PC-3 (cell line): ENCODE measurements around the gene ADORA1. TPM values are rescaled to one million over a fixed set of nuclear protein-coding genes. Genes with fewer than 3 reads are reported as not detected.

Experiments used
- ATAC-seq: fragments of 200-7000 bp; cut with Tn5 transposase; 2 replicates; pipeline ENCODE4 v1.9.1; 2020; ENCODE audit warnings: mild to moderate bottlenecking, moderate library complexity
- BruUV-seq: library from RNA; stranded (reverse); fragments of 400-500 nt; replicated peaks from 2 replicates; lab custom pipeline; 2021; lab: Mats Ljungman, UMichigan
- CTCF ChIA-PET: fragments of 300-600 bp; sonication (Branson Sonifier 250); formaldehyde crosslinking; loops from one replicate; lab custom pipeline; 2022; ENCODE audit warnings: antibody characterized with exemption; lab: Charles Lee
- POLR2A ChIA-PET: fragments of 300-600 bp; sonication (Branson Sonifier 250); formaldehyde crosslinking; loops from one replicate; lab custom pipeline; 2022; ENCODE audit warnings: antibody characterized with exemption; ENCODE audit not compliant: unreplicated experiment; lab: Charles Lee
- DNase-seq: peaks from one replicate; pipeline ENCODE4 v3.0.0-alpha.2; 2015
- H2AFZ ChIP-seq: fragments of 300-600 bp; sonication (generic); 2 replicates; pipeline ENCODE4 v1.6.0; 2016; ENCODE audit warnings: antibody characterized with exemption, low read length
- H3F3A ChIP-seq: fragments of 300-600 bp; sonication (generic); one replicate; pipeline ENCODE4 v1.6.0; 2017; ENCODE audit warnings: antibody characterized with exemption, low read length, control low read depth, mild to moderate bottlenecking; ENCODE audit not compliant: unreplicated experiment
- H3K27ac ChIP-seq: fragments of 300-600 bp; sonication (generic); 2 replicates; pipeline ENCODE4 v1.5.1; 2016; ENCODE audit warnings: mild to moderate bottlenecking, low read length
- H3K27me3 ChIP-seq: fragments of 300-600 bp; sonication (generic); 2 replicates; pipeline ENCODE4 v1.6.1; 2016; ENCODE audit warnings: low read length, mixed read lengths
- H3K36me3 ChIP-seq: fragments of 300-600 bp; sonication (generic); 2 replicates; pipeline ENCODE4 v1.6.1; 2016; ENCODE audit warnings: low read depth, mixed run types, low read length, mixed read lengths
- H3K4me1 ChIP-seq: fragments of 300-600 bp; sonication (generic); 2 replicates; pipeline ENCODE4 v1.5.1; 2016; ENCODE audit warnings: low read length; ENCODE audit not compliant: insufficient read depth
- H3K4me2 ChIP-seq: fragments of 300-600 bp; sonication (generic); 2 replicates; pipeline ENCODE4 v1.6.0; 2016; ENCODE audit warnings: low read length
- H3K4me3 ChIP-seq: fragments of 300-600 bp; sonication (generic); 2 replicates; pipeline ENCODE4 v1.5.1; 2016; ENCODE audit warnings: mild to moderate bottlenecking, low read length, mixed read lengths
- H3K79me2 ChIP-seq: fragments of 300-600 bp; sonication (generic); 2 replicates; pipeline ENCODE4 v1.6.1; 2017; ENCODE audit warnings: low read length, mixed read lengths
- H3K9ac ChIP-seq: fragments of 300-600 bp; sonication (generic); 2 replicates; pipeline ENCODE4 v1.6.0; 2016; ENCODE audit warnings: mild to moderate bottlenecking, low read length
- H3K9me2 ChIP-seq: fragments of 300-600 bp; sonication (generic); replicated peaks from 2 replicates; pipeline ENCODE4 v1.6.1; 2016; ENCODE audit warnings: mixed run types, low read length, mixed read lengths
- H3K9me3 ChIP-seq: fragments of 300-600 bp; sonication (generic); 2 replicates; pipeline ENCODE4 v1.6.1; 2016; ENCODE audit warnings: low read length, mixed read lengths
- H4K20me1 ChIP-seq: fragments of 300-600 bp; sonication (generic); 2 replicates; pipeline ENCODE4 v1.6.1; 2016; ENCODE audit warnings: low read length, mixed read lengths
- EZH2 ChIP-seq: fragments of 300-600 bp; sonication (generic); IDR thresholded peaks from one replicate; pipeline ENCODE4 v1.6.1; 2017; ENCODE audit warnings: antibody characterized with exemption, mild to moderate bottlenecking, low read length; ENCODE audit not compliant: unreplicated experiment
- EZH2phosphoT487 ChIP-seq: fragments of 300-600 bp; sonication (generic); IDR thresholded peaks from 2 replicates; pipeline ENCODE4 v1.6.1; 2018; ENCODE audit warnings: mild to moderate bottlenecking, antibody characterized with exemption, low read length, borderline replicate concordance
- intact Hi-C: fragments of 100-400 bp; cut with micrococcal nuclease; formaldehyde crosslinking; loops from 2 replicates; pipeline ENCODE4 v1.9.0; 2023
- total RNA-seq: library from RNA; depleted of rRNA; stranded (reverse); fragments of >200 nt; gene quantifications from 2 replicates; pipeline ENCODE4 v1.2.3, GENCODE V29; 2014
- TF ChIP-seq, protein P1 (sequence below): fragments of 300-600 bp; sonication (generic); conservative IDR thresholded peaks from 2 replicates; pipeline ENCODE4 v1.5.1; 2017; ENCODE audit warnings: antibody characterized with exemption, low read depth, mild to moderate bottlenecking, low read length

The ADORA1 gene
- total RNA-seq, 1 experiment from 2014 or later = 1.4 TPM

DNA sequence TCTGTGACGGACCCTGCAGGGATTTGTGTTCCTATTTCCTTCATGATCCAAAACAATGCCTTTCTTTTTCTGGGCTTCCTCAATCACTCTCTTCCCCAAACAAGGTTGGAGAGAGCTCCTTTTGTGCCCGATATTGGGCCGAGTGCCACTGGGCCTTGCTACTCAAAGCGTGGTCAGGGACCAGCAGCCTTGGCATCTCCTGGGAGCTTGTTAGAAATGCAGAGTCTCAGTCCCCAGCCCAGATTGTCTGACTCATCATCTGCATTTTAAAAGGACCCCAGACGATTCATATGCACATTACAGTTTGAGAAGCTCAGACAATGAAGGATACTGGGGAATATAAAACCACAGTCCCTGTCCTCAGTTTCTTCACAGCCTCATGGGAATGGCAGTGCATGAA lies 19.9 kb downstream of the ADORA1 start:
- Histone ChIP-seq H3K9me2 (no peaks in the 10 kb centered on the region), H3F3A (no peaks in the 10 kb centered on the region), H3K4me2 (no peak overlapping the region), H4K20me1 (no peaks in the 10 kb centered on the region), H3K4me3 (no peak overlapping the region), H2AFZ (no peak overlapping the region), H3K79me2 (no peaks in the 10 kb centered on the region), H3K36me3 (no peaks in the 10 kb centered on the region), H3K9me3 (no peaks in the 10 kb centered on the region), H3K27me3 (no peaks in the 10 kb centered on the region), H3K4me1 (peaks cover 6% of the 10 kb centered on the region), H3K9ac (no peak overlapping the region), H3K27ac (no peak overlapping the region)
- intact Hi-C loops = no loop called here
- ChIA-PET CTCF (no interaction called here), POLR2A (no interaction called here)
- DNase-seq = no peak
- no peak for ATAC-seq
- TF ChIP-seq EZH2phosphoT487 = no peak
- TF ChIP-seq, protein P1, sequence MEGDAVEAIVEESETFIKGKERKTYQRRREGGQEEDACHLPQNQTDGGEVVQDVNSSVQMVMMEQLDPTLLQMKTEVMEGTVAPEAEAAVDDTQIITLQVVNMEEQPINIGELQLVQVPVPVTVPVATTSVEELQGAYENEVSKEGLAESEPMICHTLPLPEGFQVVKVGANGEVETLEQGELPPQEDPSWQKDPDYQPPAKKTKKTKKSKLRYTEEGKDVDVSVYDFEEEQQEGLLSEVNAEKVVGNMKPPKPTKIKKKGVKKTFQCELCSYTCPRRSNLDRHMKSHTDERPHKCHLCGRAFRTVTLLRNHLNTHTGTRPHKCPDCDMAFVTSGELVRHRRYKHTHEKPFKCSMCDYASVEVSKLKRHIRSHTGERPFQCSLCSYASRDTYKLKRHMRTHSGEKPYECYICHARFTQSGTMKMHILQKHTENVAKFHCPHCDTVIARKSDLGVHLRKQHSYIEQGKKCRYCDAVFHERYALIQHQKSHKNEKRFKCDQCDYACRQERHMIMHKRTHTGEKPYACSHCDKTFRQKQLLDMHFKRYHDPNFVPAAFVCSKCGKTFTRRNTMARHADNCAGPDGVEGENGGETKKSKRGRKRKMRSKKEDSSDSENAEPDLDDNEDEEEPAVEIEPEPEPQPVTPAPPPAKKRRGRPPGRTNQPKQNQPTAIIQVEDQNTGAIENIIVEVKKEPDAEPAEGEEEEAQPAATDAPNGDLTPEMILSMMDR = no peak
- no peak for TF ChIP-seq EZH2
- no TSS peak for BruUV-seq

DNA sequence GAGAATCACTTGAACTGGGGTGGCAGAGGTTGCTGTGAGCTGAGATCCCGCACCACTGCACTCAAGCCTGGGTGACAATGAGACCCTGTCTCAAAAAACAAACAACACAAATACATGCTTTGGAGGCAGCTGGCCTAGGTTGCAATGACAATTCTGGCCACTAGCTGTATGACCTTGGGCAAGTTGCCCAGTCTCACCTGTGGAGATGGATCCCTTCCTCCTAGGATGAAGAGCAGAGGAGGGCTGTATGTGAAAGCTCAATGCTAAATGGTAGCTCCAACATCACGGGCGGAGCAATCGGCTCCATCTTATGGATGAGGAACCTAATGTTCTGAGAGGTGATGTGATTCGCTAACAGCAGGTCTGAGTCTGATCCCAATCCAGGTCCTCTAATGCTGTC lies 20.6 kb downstream of the ADORA1 start:
- Histone ChIP-seq H3K27ac (no peak overlapping the region), H3K9ac (no peak overlapping the region), H3K27me3 (no peaks in the 10 kb centered on the region), H3K9me2 (no peaks in the 10 kb centered on the region), H2AFZ (no peak overlapping the region), H4K20me1 (no peaks in the 10 kb centered on the region), H3K79me2 (no peaks in the 10 kb centered on the region), H3K4me1 (peaks cover 14% of the 10 kb centered on the region), H3K4me2 (no peak overlapping the region), H3K9me3 (no peaks in the 10 kb centered on the region), H3K36me3 (no peaks in the 10 kb centered on the region), H3F3A (no peaks in the 10 kb centered on the region), H3K4me3 (no peak overlapping the region)
- no peak for TF ChIP-seq EZH2
- TF ChIP-seq, protein P1 = peak; percentile 66
- no peak for TF ChIP-seq EZH2phosphoT487
- intact Hi-C loops = no loop called here
- ChIA-PET POLR2A (no interaction called here), CTCF (interaction anchor here (0.6 kb wide), 1 partner anchor 47 kb away, joined by 4 read pairs; no protein-coding TSS in a partner anchor)
- ATAC-seq (no peak), DNase-seq (peak; percentile 57)
- BruUV-seq = no TSS peak

- H3K27ac ChIP-seq = no peak overlapping the region
- intact Hi-C loops = no loop called here
- H3K9me3 ChIP-seq = no peaks in the 10 kb centered on the region
- H3K9ac ChIP-seq = no peak overlapping the region
- no TSS peak for BruUV-seq
- H3K27me3 ChIP-seq = no peaks in the 10 kb centered on the region
- H3K79me2 ChIP-seq = no peaks in the 10 kb centered on the region
- no peak for DNase-seq
- H3K4me2 ChIP-seq = no peak overlapping the region
- H3K4me3 ChIP-seq = no peak overlapping the region
- no peak for TF ChIP-seq EZH2phosphoT487
- H3K9me2 ChIP-seq = no peaks in the 10 kb centered on the region
- H4K20me1 ChIP-seq = no peaks in the 10 kb centered on the region
- POLR2A ChIA-PET = no interaction called here
- H3F3A ChIP-seq = no peaks in the 10 kb centered on the region
- H3K36me3 ChIP-seq = no peaks in the 10 kb centered on the region
- CTCF ChIA-PET = no interaction called here
- peaks cover 18% of the 10 kb centered on the region for H3K4me1 ChIP-seq
- no peak overlapping the region for H2AFZ ChIP-seq
- no peak for ATAC-seq
These were observed 21.1 kb downstream of the ADORA1 start for GRCh38 chr1:203148579-203148978.
